HAP-1 (cell line): ENCODE measurements around the gene MGLL.

Source experiments
- DNase-seq, 2 experiments: peaks; one replicate each; pipeline ENCODE4 v3.0.0-alpha.2; 2016 to 2020; ENCODE audit warnings: low spot score in 2 of 2
- H3K27me3 ChIP-seq: fragments of 250-450 bp; sonication (Bioruptor Pico); 2 replicates; pipeline ENCODE4 v1.5.1; 2020; ENCODE audit warnings: low read depth, mild to moderate bottlenecking, moderate library complexity
- H3K36me3 ChIP-seq: fragments of 250-450 bp; sonication (Bioruptor Pico); replicated peaks from 2 replicates; pipeline ENCODE4 v1.5.1; 2020; ENCODE audit warnings: mild to moderate bottlenecking
- H3K4me1 ChIP-seq: fragments of 250-450 bp; sonication (Bioruptor Pico); 2 replicates; pipeline ENCODE4 v1.5.1; 2020; ENCODE audit warnings: mild to moderate bottlenecking
- H3K4me3 ChIP-seq: fragments of 250-450 bp; sonication (Bioruptor Pico); 2 replicates; pipeline ENCODE4 v1.5.1; 2020; ENCODE audit warnings: mild to moderate bottlenecking, moderate library complexity
- H3K9me3 ChIP-seq: fragments of 250-450 bp; sonication (Bioruptor Pico); 2 replicates; pipeline ENCODE4 v1.5.1; 2020; ENCODE audit warnings: mild to moderate bottlenecking, moderate library complexity
- in situ Hi-C: fragments of 300-500 bp; cut with MboI; formaldehyde crosslinking; loops from 3 replicates; pipeline ENCODE4 v1.14.3; 2020; ENCODE audit warnings: low sequenced_read_pairs, inconsistent platforms, mixed read lengths

The MGLL gene

DNA sequence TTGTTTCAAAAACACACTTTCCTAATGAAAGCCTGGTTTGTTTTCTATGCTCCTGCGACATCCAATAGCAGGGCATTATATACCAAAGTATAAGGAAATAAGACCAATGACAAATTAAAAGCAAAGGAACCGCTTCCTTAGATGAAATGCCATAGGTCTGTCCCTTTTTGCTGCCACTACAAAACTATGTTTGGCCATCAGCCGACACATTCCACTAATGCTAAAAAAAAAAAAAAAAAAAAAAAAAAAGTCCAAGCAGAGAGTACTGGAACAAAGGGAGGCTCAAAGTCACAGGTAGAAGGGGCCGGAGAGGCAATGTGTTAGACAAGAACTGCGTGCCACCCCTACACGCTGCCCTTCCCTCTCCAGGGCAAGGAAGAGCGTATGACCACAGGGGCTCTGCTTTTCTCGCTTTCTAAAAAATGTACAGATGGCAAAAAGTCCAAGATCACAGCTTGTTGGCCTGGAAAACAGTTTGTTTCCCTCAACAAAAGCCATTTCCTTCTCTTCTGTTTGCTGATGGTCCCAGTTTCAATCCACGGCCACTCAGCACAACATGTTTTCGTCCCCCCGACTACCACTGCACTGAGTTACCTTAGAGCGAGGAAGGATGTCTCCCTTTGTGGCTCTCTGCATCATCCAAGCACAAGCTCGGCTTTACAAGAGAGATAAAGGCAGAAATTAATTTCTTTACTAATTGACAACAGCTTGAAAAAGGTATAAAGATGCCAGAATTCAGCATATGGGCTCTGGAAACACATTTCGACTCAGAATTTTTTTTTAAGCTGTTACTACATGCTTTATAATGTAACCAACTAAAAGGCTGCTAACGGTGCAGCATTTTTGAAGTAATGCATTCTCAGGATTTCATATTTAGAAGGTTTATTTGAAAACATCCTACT, 78.7 kb downstream of the MGLL start:
- Histone ChIP-seq H3K36me3 (no peaks in the 10 kb centered on the region), H3K4me1 (no peaks in the 10 kb centered on the region), H3K4me3 (no peak overlapping the region), H3K9me3 (no peaks in the 10 kb centered on the region), H3K27me3 (peaks cover 19% of the 10 kb centered on the region)
- in situ Hi-C loops = no loop called here
- no peak for DNase-seq

- no peak overlapping the region for H3K4me3 ChIP-seq
- peaks cover 19% of the 10 kb centered on the region for H3K27me3 ChIP-seq
- no peaks in the 10 kb centered on the region for H3K9me3 ChIP-seq
- H3K4me1 ChIP-seq = no peaks in the 10 kb centered on the region
- no peaks in the 10 kb centered on the region for H3K36me3 ChIP-seq
- DNase-seq = no peak
- in situ Hi-C loops = no loop called here
Observed at GRCh38 chr3:127742580-127742979, 79.7 kb downstream of the MGLL start.

GRCh38 chr3:127741690-127742089, 80.6 kb downstream of the MGLL start:
- Histone ChIP-seq H3K27me3 (peaks cover 19% of the 10 kb centered on the region), H3K4me3 (no peak overlapping the region), H3K9me3 (no peaks in the 10 kb centered on the region), H3K36me3 (no peaks in the 10 kb centered on the region), H3K4me1 (no peaks in the 10 kb centered on the region)
- DNase-seq = no peak
- in situ Hi-C loops = no loop called here

- no peak for DNase-seq
- Histone ChIP-seq H3K36me3 (no peaks in the 10 kb centered on the region), H3K4me3 (no peak overlapping the region), H3K27me3 (peaks cover 19% of the 10 kb centered on the region), H3K4me1 (no peaks in the 10 kb centered on the region), H3K9me3 (no peaks in the 10 kb centered on the region)
- in situ Hi-C loops = no loop called here
Observed at GRCh38 chr3:127741246-127741645, 81.1 kb downstream of the MGLL start.

GRCh38 chr3:127740136-127740915, 82.0 kb downstream of the MGLL start:
- H3K4me3 ChIP-seq = no peak overlapping the region
- no peaks in the 10 kb centered on the region for H3K4me1 ChIP-seq
- in situ Hi-C loops = no loop called here
- peaks cover 24% of the 10 kb centered on the region for H3K27me3 ChIP-seq
- H3K9me3 ChIP-seq = no peaks in the 10 kb centered on the region
- DNase-seq = no peak
- no peaks in the 10 kb centered on the region for H3K36me3 ChIP-seq

- Histone ChIP-seq H3K36me3 (no peaks in the 10 kb centered on the region), H3K27me3 (peaks cover 26% of the 10 kb centered on the region), H3K4me1 (0 out of 2 replicates have a peak, but pooled peaks cover 2% of the 10 kb centered on the region), H3K9me3 (no peaks in the 10 kb centered on the region), H3K4me3 (no peak overlapping the region)
- no peak for DNase-seq
- in situ Hi-C loops = no loop called here
Observed at GRCh38 chr3:127739347-127740135, 82.8 kb downstream of the MGLL start.

- in situ Hi-C loops = no loop called here
Observed at GRCh38 chr3:127738192-127738840, 84.0 kb downstream of the MGLL start.

DNA sequence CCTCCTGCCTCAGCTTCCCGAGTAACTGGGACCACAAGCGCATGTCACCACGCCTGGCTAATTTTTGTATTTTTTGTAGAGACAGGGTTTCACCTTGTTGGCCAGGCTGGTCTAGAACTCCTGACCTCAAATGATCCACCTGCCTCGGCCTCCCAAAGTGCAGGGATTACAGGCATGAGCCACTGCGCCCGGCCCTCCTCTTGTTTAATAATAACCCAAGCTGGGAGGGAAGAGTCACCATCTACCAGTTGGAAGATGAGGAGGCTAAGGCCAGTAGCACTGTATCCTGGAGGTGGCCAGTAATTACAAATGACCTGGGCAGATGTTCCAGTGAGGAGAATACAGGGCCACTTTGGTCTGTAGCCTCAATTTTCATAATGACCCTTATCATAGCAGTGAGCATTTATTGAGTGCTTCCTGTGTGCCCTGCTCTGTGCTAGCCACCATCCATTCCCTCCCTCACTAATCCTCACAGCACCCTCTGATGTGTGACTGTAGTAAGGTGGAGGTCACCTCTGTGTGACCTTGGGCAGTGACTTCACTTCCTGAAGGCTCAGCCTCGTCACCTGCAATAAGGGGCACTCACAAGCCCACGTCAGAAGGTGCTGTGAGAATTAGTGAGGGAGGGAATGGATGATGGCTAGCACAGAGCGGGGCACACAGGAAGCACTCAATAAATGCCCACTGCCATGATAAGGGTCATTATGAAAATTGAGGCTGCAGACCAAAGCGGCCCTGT, 85.3 kb downstream of the MGLL start:
- no peak for DNase-seq
- Histone ChIP-seq H3K4me3 (no peak overlapping the region), H3K4me1 (0 out of 2 replicates have a peak, but pooled peaks cover 2% of the 10 kb centered on the region), H3K9me3 (no peaks in the 10 kb centered on the region), H3K27me3 (peaks cover 12% of the 10 kb centered on the region), H3K36me3 (no peaks in the 10 kb centered on the region)
- in situ Hi-C loops = no loop called here

More at GRCh38 chr3:127738192-127738840, 84.0 kb downstream of the MGLL start:
- 0 out of 2 replicates have a peak, but pooled peaks cover 2% of the 10 kb centered on the region for H3K4me1 ChIP-seq
- no peaks in the 10 kb centered on the region for H3K9me3 ChIP-seq
- peaks cover 16% of the 10 kb centered on the region for H3K27me3 ChIP-seq
- no peak for DNase-seq
- no peaks in the 10 kb centered on the region for H3K36me3 ChIP-seq
- no peak overlapping the region for H3K4me3 ChIP-seq

DNA sequence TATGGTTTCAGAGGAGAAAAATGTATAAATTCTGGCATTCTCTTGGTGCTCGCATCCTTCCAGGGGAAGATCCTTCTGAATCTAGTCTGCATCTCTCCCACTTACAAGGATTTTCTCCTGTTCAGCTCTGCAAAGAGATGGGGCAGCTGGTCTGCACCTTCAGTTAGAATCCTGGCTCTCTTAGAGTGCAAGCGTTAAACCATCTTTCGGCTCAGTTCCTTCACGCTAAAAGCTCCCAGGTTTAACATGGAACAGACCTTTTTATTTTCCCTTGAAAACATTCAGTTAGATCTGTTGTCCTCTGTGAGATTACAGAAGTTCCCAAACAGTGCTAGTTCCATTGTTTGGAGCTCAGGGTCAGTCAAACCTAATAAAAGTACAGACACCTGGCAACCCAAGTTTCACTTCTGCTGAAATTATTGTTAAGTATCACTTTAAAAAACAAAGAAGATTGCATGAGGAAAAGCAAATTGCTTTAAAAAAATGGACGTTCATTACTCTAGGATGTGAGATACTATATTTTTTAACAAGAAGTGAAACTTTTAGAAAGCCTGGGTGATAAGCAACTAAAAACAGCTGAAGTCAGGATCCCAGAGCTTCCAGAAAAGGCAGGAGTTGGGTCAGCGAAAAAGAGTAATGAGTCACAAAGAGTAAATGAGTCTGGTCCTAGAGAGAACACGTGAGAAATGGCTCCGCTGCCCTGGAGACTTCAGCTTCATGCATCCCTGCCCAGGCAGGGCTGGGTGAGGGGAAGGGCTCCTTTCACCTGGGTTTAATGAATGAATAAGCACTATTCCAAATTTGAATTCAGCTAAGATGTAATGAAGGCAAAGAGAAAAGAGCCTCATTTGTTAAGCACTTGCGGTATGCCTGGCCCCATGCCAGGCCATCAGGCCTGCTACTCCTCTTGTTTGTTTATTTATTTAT, 86.3 kb downstream of the MGLL start:
- H3K27me3 ChIP-seq = peaks cover 12% of the 10 kb centered on the region
- H3K4me1 ChIP-seq = 0 out of 2 replicates have a peak, but pooled peaks cover 2% of the 10 kb centered on the region
- no peak overlapping the region for H3K4me3 ChIP-seq
- DNase-seq = no peak
- H3K36me3 ChIP-seq = no peaks in the 10 kb centered on the region
- in situ Hi-C loops = no loop called here
- no peaks in the 10 kb centered on the region for H3K9me3 ChIP-seq

GRCh38 chr3:127734754-127735473, 87.4 kb downstream of the MGLL start:
- no peak overlapping the region for H3K4me3 ChIP-seq
- DNase-seq = no peak
- H3K27me3 ChIP-seq = peaks cover 12% of the 10 kb centered on the region

DNA sequence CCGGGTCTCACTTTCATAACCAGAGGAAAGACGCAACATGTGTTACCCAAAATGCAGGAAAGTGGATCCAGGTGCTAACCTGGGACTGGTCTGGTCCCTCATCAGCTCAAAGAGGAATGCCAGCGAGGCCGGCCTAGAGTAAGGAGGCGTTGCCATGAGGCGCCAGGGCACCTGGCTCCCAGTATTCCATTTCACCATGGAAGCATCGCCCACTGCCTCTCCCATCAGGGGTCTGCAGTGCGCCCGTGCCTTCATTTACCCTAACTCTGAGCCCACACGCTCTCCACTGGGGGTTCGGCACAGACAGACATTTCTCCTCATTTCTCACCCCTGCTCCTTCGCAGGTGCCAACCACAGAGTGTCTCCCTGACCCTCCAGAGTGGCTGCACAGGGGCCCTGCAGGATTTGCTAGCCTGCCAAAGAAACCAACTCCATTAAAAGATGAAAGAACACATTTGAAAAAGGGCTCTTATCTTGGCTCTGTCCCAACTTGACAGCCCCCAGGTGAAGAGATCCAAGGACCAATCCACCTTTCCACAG, 88.1 kb downstream of the MGLL start:
- Histone ChIP-seq H3K4me1 (0 out of 2 replicates have a peak, but pooled peaks cover 2% of the 10 kb centered on the region), H3K27me3 (peaks cover 12% of the 10 kb centered on the region), H3K4me3 (no peak overlapping the region), H3K9me3 (no peaks in the 10 kb centered on the region), H3K36me3 (no peaks in the 10 kb centered on the region)
- in situ Hi-C loops = no loop called here
- DNase-seq = no peak

More at GRCh38 chr3:127734754-127735473, 87.4 kb downstream of the MGLL start:
- H3K9me3 ChIP-seq = no peaks in the 10 kb centered on the region
- H3K4me1 ChIP-seq = 0 out of 2 replicates have a peak, but pooled peaks cover 2% of the 10 kb centered on the region
- H3K36me3 ChIP-seq = no peaks in the 10 kb centered on the region
- in situ Hi-C loops = no loop called here
